IMR-90 (cell line): ENCODE measurements around the gene FRS3.

Experiments
- CTCF ChIP-seq: conservative IDR thresholded peaks from 2 replicates; pipeline ENCODE4 v1.5.1; 2012; ENCODE audit warnings: mild to moderate bottlenecking, low read depth, low read length, improper control_type of control experiment
- ELK1 ChIP-seq: fragments of 150-350 bp; IDR thresholded peaks from 2 replicates; pipeline ENCODE4 v1.6.1; 2016; ENCODE audit warnings: low read depth, mild to moderate bottlenecking, low read length, moderate library complexity, borderline replicate concordance
- POLR2A ChIP-seq: IDR thresholded peaks from 2 replicates; pipeline ENCODE4 v1.6.1; 2012; ENCODE audit warnings: mild to moderate bottlenecking, low read depth, low read length

GRCh38 chr6:41784581-41785171 is 5.0 kb upstream of the FRS3 start:
- TF ChIP-seq POLR2A, result no peak
- TF ChIP-seq ELK1, result no peak
- no peak for TF ChIP-seq CTCF
